Chondrocyte (in vitro differentiated cells): ENCODE results near the gene KLHDC8B. TPM values are rescaled to one million over a fixed set of nuclear protein-coding genes. Genes with fewer than 3 reads are reported as not detected.

Experiments used
- DNase-seq: peaks from one replicate; pipeline ENCODE4 v3.0.0; 2021; ENCODE audit warnings: mixed read lengths, low spot score
- H3K27ac Mint-ChIP-seq: one replicate; pipeline ENCODE4 v1.8.0; 2021; ENCODE audit warnings: mild to moderate bottlenecking, moderate library complexity, mixed read lengths; ENCODE audit not compliant: unreplicated experiment
- H3K27me3 Mint-ChIP-seq: 2 replicates; pipeline ENCODE4 v1.8.0; 2021; ENCODE audit warnings: low read depth, mixed read lengths
- H3K36me3 Mint-ChIP-seq: 2 replicates; pipeline ENCODE4 v1.8.0; 2021; ENCODE audit warnings: low read depth, mixed read lengths
- H3K4me1 Mint-ChIP-seq: 2 replicates; pipeline ENCODE4 v1.8.0; 2021; ENCODE audit warnings: low read depth, mild to moderate bottlenecking, mixed read lengths
- H3K4me3 Mint-ChIP-seq: one replicate; pipeline ENCODE4 v1.8.0; 2021; ENCODE audit warnings: mild to moderate bottlenecking, moderate library complexity, mixed read lengths; ENCODE audit not compliant: unreplicated experiment
- H3K9me3 Mint-ChIP-seq: 2 replicates; pipeline ENCODE4 v1.8.0; 2021; ENCODE audit warnings: low read depth, mixed read lengths
- CTCF ChIP-seq: fragments of 200-600 bp; sonication (generic); IDR thresholded peaks from 2 replicates; pipeline ENCODE4 v1.5.0; 2021; ENCODE audit warnings: antibody characterized with exemption, mild to moderate bottlenecking, moderate library complexity
- total RNA-seq: library from RNA; stranded (reverse); gene quantifications from 3 replicates; pipeline ENCODE4 v1.2.1, GENCODE V29; 2021

Gene KLHDC8B
- total RNA-seq, 1 donor from 2014 or later = 35.1 TPM

- Mint-ChIP-seq H3K9me3 (no peaks in the 10 kb centered on the region), H3K4me1 (peaks cover 32% of the 10 kb centered on the region), H3K27me3 (peaks cover 2% of the 10 kb centered on the region), H3K4me3 (peak within 1 kb of the TSS; percentile 92), H3K36me3 (peaks cover 16% of the 10 kb centered on the region), H3K27ac (peak within 1 kb of the TSS; percentile 91)
- TF ChIP-seq CTCF = peak; percentile 43
- no peak for DNase-seq
Observed at GRCh38 chr3:49132437-49133225, 38.8 kb upstream of the KLHDC8B start, which contains the start of gene LAMB2. LAMB2 (minus strand) TSS chr3:49133050; CDS start chr3:49132867, 183 bp downstream.

- peak overlapping the region; percentile 91 for H3K27ac Mint-ChIP-seq
- TF ChIP-seq CTCF = peak; percentile 5
- peaks cover 12% of the 10 kb centered on the region for H3K36me3 Mint-ChIP-seq
- DNase-seq = no peak
- no peaks in the 10 kb centered on the region for H3K9me3 Mint-ChIP-seq
- H3K27me3 Mint-ChIP-seq = peaks cover 2% of the 10 kb centered on the region
- peaks cover 32% of the 10 kb centered on the region for H3K4me1 Mint-ChIP-seq
- peak overlapping the region; percentile 92 for H3K4me3 Mint-ChIP-seq
Observed at GRCh38 chr3:49133226-49133951, 38.0 kb upstream of the KLHDC8B start.

- peak; percentile 13 for TF ChIP-seq CTCF
- Mint-ChIP-seq H3K9me3 (no peaks in the 10 kb centered on the region), H3K27me3 (peaks cover 2% of the 10 kb centered on the region), H3K4me3 (peak overlapping the region; percentile 92), H3K27ac (peak overlapping the region; percentile 17), H3K4me1 (peaks cover 26% of the 10 kb centered on the region), H3K36me3 (peaks cover 5% of the 10 kb centered on the region)
- no peak for DNase-seq
Observed at GRCh38 chr3:49134471-49135265, 36.7 kb upstream of the KLHDC8B start.

- peaks cover 2% of the 10 kb centered on the region for H3K27me3 Mint-ChIP-seq
Observed at GRCh38 chr3:49135499-49135898, 35.9 kb upstream of the KLHDC8B start.

More at GRCh38 chr3:49135499-49135898, 35.9 kb upstream of the KLHDC8B start:
- no peak overlapping the region for H3K4me3 Mint-ChIP-seq
- H3K4me1 Mint-ChIP-seq = peaks cover 19% of the 10 kb centered on the region
- no peak overlapping the region for H3K27ac Mint-ChIP-seq
- TF ChIP-seq CTCF = no peak
- peaks cover 2% of the 10 kb centered on the region for H3K36me3 Mint-ChIP-seq
- DNase-seq = no peak
- peaks cover 2% of the 10 kb centered on the region for H3K9me3 Mint-ChIP-seq
